Gastrocnemius medialis (tissue), 4 donors: ENCODE results near the gene PIM3. TPM values are rescaled to one million over a fixed set of nuclear protein-coding genes. Genes with fewer than 3 reads are reported as not detected.

Experiments used
- ATAC-seq, 2 donors: fragments of 150-250 bp; one replicate each; pipeline ENCODE4 v1.9.1; 2016
- DNase-seq, 2 donors: peaks; one replicate each; pipeline ENCODE4 v3.0.0-alpha.2; 2019
- H3K27ac ChIP-seq, 4 donors: fragments of 200-600 bp; sonication (generic); 1 replicate in 1 of 4; 2 replicates in 3 of 4; pipeline ENCODE4 v1.5.1; 2016 to 2018; ENCODE audit warnings: mild to moderate bottlenecking in 2 of 4, moderate library complexity in 1 of 4
- H3K27me3 ChIP-seq, 3 donors: fragments of 200-600 bp; sonication (generic) in 2 of 3; 1 replicate in 1 of 3; 2 replicates in 2 of 3; pipeline versions ENCODE4 v1.5.1 to v1.6.0; 2016 to 2019; ENCODE audit warnings: mild to moderate bottlenecking in 1 of 3, moderate library complexity in 1 of 3
- H3K36me3 ChIP-seq, 2 donors: fragments of 200-600 bp; sonication (generic) in 1 of 2; one replicate each; pipeline ENCODE4 v1.5.1; 2017 to 2018
- H3K4me1 ChIP-seq, 2 donors: fragments of 200-600 bp; sonication (generic) in 1 of 2; one replicate each; pipeline ENCODE4 v1.5.1; 2016 to 2017; ENCODE audit warnings: mild to moderate bottlenecking in 2 of 2
- H3K4me3 ChIP-seq, 4 donors: fragments of 200-600 bp; sonication (generic) in 3 of 4; 1 replicate in 1 of 4; 2 replicates in 3 of 4; pipeline ENCODE4 v1.5.1; 2016 to 2019; ENCODE audit warnings: mild to moderate bottlenecking in 2 of 4
- H3K9me3 ChIP-seq, 3 donors: fragments of 200-600 bp; sonication (generic) in 2 of 3; 1 replicate in 1 of 3; 2 replicates in 2 of 3; pipeline ENCODE4 v1.5.1; 2016 to 2019
- CTCF ChIP-seq, 5 experiments: fragments of 450-650 bp in 3 of 5; fragments of 200-600 bp in 2 of 5; sonication (generic) in 2 of 5; IDR thresholded peaks in 4 of 5; conservative IDR thresholded peaks in 1 of 5; 1 replicate in 4 of 5; 2 replicates in 1 of 5; pipeline ENCODE4 v1.5.1; 2016 to 2019; ENCODE audit warnings: antibody characterized with exemption in 5 of 5, mild to moderate bottlenecking in 3 of 5, moderate library complexity in 3 of 5
- POLR2A ChIP-seq, 2 donors: fragments of 450-650 bp; IDR thresholded peaks; one replicate each; pipeline ENCODE4 v1.6.1; 2017; ENCODE audit warnings: antibody characterized with exemption in 2 of 2, mild to moderate bottlenecking in 2 of 2, moderate library complexity in 2 of 2
- in situ Hi-C, 4 donors: fragments of 200-750 bp; cut with MboI; loops; one replicate each; pipeline versions ENCODE4 v1.15.0 to v1.8.0; 2017; ENCODE audit warnings: low sequenced_read_pairs in 4 of 4
- intact Hi-C: fragments of 100-400 bp; cut with DNase I; formaldehyde crosslinking; loops from one replicate; pipeline ENCODE4 v1.15.1; 2023; ENCODE audit warnings: low total_unique reads
- total RNA-seq, 4 donors: library from RNA; depleted of rRNA; stranded (reverse); fragments of >200 nt; gene quantifications; one replicate each; pipeline versions ENCODE4 v1.1.0 to v1.2.3, GENCODE V29; 2016

The PIM3 gene
- total RNA-seq, 4 donors from 2014 or later: 165 to 327 (median 188) TPM

- Histone ChIP-seq H3K9me3 (no peaks in the 10 kb centered on the region), H3K4me1 (peaks cover 35 to 44% of the 10 kb centered on the region in 2 donors), H3K27ac (peak overlapping the region; percentile 90 to 99 (median 97)), H3K36me3 (peaks cover 2 to 24% of the 10 kb centered on the region in 2 donors), H3K27me3 (no peaks in the 10 kb centered on the region), H3K4me3 (peak overlapping the region; percentile 61 to 92 (median 88))
- ATAC-seq (peak in 1 of 2 donors; percentile 5), DNase-seq (peak in 1 of 2 donors; percentile 70)
- in situ Hi-C loops: no loop called here
- no peak for TF ChIP-seq POLR2A (IDR thresholded peaks at IDR 0.05)
- peak in 3 of 5 experiments; percentile 12 to 21 (median 19) for TF ChIP-seq CTCF (IDR thresholded peaks at IDR 0.05 in 4 of 5, conservative IDR thresholded peaks at IDR 0.05 in 1 of 5)
- intact Hi-C loops: loop anchor here (1.0 kb wide), 2 partner anchors 23 to 41 kb away; partner anchors contain the start of genes ALG12 and CRELD2
Observed at GRCh38 chr22:49959782-49960158, 802 bp upstream of the PIM3 start.

- Histone ChIP-seq H3K36me3 (peaks cover 2 to 24% of the 10 kb centered on the region in 2 donors), H3K4me3 (peak overlapping the region; percentile 83 to 98 (median 88)), H3K4me1 (peaks cover 40 to 45% of the 10 kb centered on the region in 2 donors), H3K27me3 (no peaks in the 10 kb centered on the region), H3K9me3 (no peaks in the 10 kb centered on the region), H3K27ac (peak overlapping the region; percentile 90 to 99 (median 95))
- in situ Hi-C loops: no loop called here
- ATAC-seq: peak; percentile 1 to 8
- intact Hi-C loops: no loop called here
- DNase-seq: peak; percentile 51 to 65
- TF ChIP-seq POLR2A (IDR thresholded peaks at IDR 0.05) (no peak), CTCF (IDR thresholded peaks at IDR 0.05 in 4 of 5, conservative IDR thresholded peaks at IDR 0.05 in 1 of 5) (no peak)
Observed at GRCh38 chr22:49961005-49961600, 531 bp downstream of the PIM3 start.

- no peak for DNase-seq
Observed at GRCh38 chr22:49961601-49962011, 1.0 kb downstream of the PIM3 start.

GRCh38 chr22:49962012-49962750 is 1.6 kb downstream of the PIM3 start:
- H3K4me3 ChIP-seq: peak overlapping the region; percentile 83 to 98 (median 88)
- in situ Hi-C loops (no loop called here), intact Hi-C loops (loop anchor here (2.0 kb wide), 1 partner anchor 297 kb away; no protein-coding TSS in a partner anchor)
- TF ChIP-seq CTCF (IDR thresholded peaks at IDR 0.05 in 4 of 5, conservative IDR thresholded peaks at IDR 0.05 in 1 of 5) (peak in 1 of 5 experiments; percentile 43), POLR2A (IDR thresholded peaks at IDR 0.05) (peak; percentile 90 to 95)
- peak; percentile 95 to 97 for DNase-seq
- ATAC-seq: peak; percentile 54 to 60
- peak overlapping the region; percentile 90 to 99 (median 95) for H3K27ac ChIP-seq
- peaks cover 49 to 51% of the 10 kb centered on the region in 2 donors for H3K4me1 ChIP-seq
- H3K36me3 ChIP-seq: peaks cover 2 to 24% of the 10 kb centered on the region in 2 donors
- no peaks in the 10 kb centered on the region for H3K27me3 ChIP-seq
- no peaks in the 10 kb centered on the region for H3K9me3 ChIP-seq

More at GRCh38 chr22:49961601-49962011, 1.0 kb downstream of the PIM3 start:
- TF ChIP-seq POLR2A (IDR thresholded peaks at IDR 0.05) (no peak), CTCF (IDR thresholded peaks at IDR 0.05 in 4 of 5, conservative IDR thresholded peaks at IDR 0.05 in 1 of 5) (no peak)
- intact Hi-C loops (loop anchor here (2.0 kb wide), 1 partner anchor 297 kb away; no protein-coding TSS in a partner anchor), in situ Hi-C loops (no loop called here)
- H3K9me3 ChIP-seq: no peaks in the 10 kb centered on the region
- peaks cover 45% of the 10 kb centered on the region in 2 donors for H3K4me1 ChIP-seq
- peaks cover 2 to 24% of the 10 kb centered on the region in 2 donors for H3K36me3 ChIP-seq
- peak overlapping the region; percentile 83 to 98 (median 88) for H3K4me3 ChIP-seq
- H3K27me3 ChIP-seq: no peaks in the 10 kb centered on the region
- peak overlapping the region; percentile 90 to 99 (median 95) for H3K27ac ChIP-seq
- ATAC-seq: no peak
